SK-N-SH treated with all-trans-retinoic acid at 6 μM for 48 hours (cell line): ENCODE results near the gene GABRG1.

Source experiments
- ATAC-seq: fragments of 200-7000 bp; cut with Tn5 transposase; 3 replicates; pipeline ENCODE4 v1.9.1; 2020; ENCODE audit warnings: mild to moderate bottlenecking, moderate library complexity
- ARNTL ChIP-seq: fragments of 450-650 bp; formaldehyde crosslinking; IDR thresholded peaks from 2 replicates; pipeline ENCODE4 v1.5.0; 2020; ENCODE audit warnings: low read depth, mild to moderate bottlenecking, moderate library complexity, borderline replicate concordance
- BACH2 ChIP-seq: fragments of 250-450 bp; sonication (Bioruptor Pico); IDR thresholded peaks from 2 replicates; pipeline ENCODE4 v1.9.0; 2021; ENCODE audit warnings: mild to moderate bottlenecking, borderline replicate concordance
- CSDC2 ChIP-seq: fragments of 250-450 bp; sonication (Bioruptor Pico); IDR thresholded peaks from 2 replicates; pipeline ENCODE4 v1.5.0; 2020; ENCODE audit warnings: mild to moderate bottlenecking, moderate library complexity
- CSRNP3 ChIP-seq: fragments of 250-450 bp; sonication (Bioruptor Pico); IDR thresholded peaks from 2 replicates; pipeline ENCODE4 v1.5.1; 2021; ENCODE audit warnings: mild to moderate bottlenecking, moderate library complexity
- ESRRG ChIP-seq: fragments of 250-450 bp; sonication (Bioruptor Pico); IDR thresholded peaks from 2 replicates; pipeline ENCODE4 v1.6.1; 2021; ENCODE audit warnings: mild to moderate bottlenecking
- ISL1 ChIP-seq: fragments of 250-450 bp; sonication (Bioruptor Pico); IDR thresholded peaks from 2 replicates; pipeline ENCODE4 v2.1.2; 2022; ENCODE audit warnings: mild to moderate bottlenecking, moderate library complexity
- OSR1 ChIP-seq: fragments of 250-450 bp; sonication (Bioruptor Pico); IDR thresholded peaks from 2 replicates; pipeline ENCODE4 v1.8.0; 2022; ENCODE audit warnings: moderate library complexity, mild to moderate bottlenecking, inconsistent platforms
- PATZ1 ChIP-seq: fragments of 250-450 bp; sonication (Bioruptor Pico); IDR thresholded peaks from 2 replicates; pipeline ENCODE4 v1.8.0; 2020; ENCODE audit warnings: mild to moderate bottlenecking, moderate library complexity, borderline replicate concordance
- POU6F1 ChIP-seq: fragments of 250-450 bp; sonication (Bioruptor Pico); IDR thresholded peaks from 2 replicates; pipeline ENCODE4 v1.8.0; 2021; ENCODE audit warnings: low read depth, mild to moderate bottlenecking, moderate library complexity, borderline replicate concordance
- PPARA ChIP-seq: fragments of 250-450 bp; sonication (Bioruptor Pico); IDR thresholded peaks from 2 replicates; pipeline ENCODE4 v1.5.0; 2020; ENCODE audit warnings: mild to moderate bottlenecking, borderline replicate concordance
- RARB ChIP-seq: fragments of 250-450 bp; sonication (Bioruptor Pico); IDR thresholded peaks from 2 replicates; pipeline ENCODE4 v1.8.0; 2021; ENCODE audit warnings: mild to moderate bottlenecking, moderate library complexity
- SNAI2 ChIP-seq: fragments of 250-450 bp; sonication (Bioruptor Pico); IDR thresholded peaks from 2 replicates; pipeline ENCODE4 v1.5.0; 2020; ENCODE audit warnings: mild to moderate bottlenecking, moderate library complexity
- TCF4 ChIP-seq: fragments of 250-450 bp; sonication (Bioruptor Pico); IDR thresholded peaks from 2 replicates; pipeline ENCODE4 v1.8.0; 2021; ENCODE audit warnings: mild to moderate bottlenecking, moderate library complexity, borderline replicate concordance
- TOX ChIP-seq: fragments of 250-450 bp; sonication (Bioruptor Pico); IDR thresholded peaks from 2 replicates; pipeline ENCODE4 v1.8.0; 2021; ENCODE audit warnings: mild to moderate bottlenecking, moderate library complexity, borderline replicate concordance
- TSHZ2 ChIP-seq: fragments of 250-450 bp; sonication (Bioruptor Pico); IDR thresholded peaks from 2 replicates; pipeline ENCODE4 v1.5.0; 2020; ENCODE audit warnings: mild to moderate bottlenecking, moderate library complexity
- ZC3H10 ChIP-seq: fragments of 250-450 bp; sonication (Bioruptor Pico); IDR thresholded peaks from 2 replicates; pipeline ENCODE4 v1.5.1; 2021; ENCODE audit warnings: mild to moderate bottlenecking, moderate library complexity
- ZNF565 ChIP-seq: fragments of 450-650 bp; formaldehyde crosslinking; conservative IDR thresholded peaks from 2 replicates; pipeline ENCODE4 v1.5.0; 2020; ENCODE audit warnings: low read depth, mild to moderate bottlenecking, moderate library complexity
- ZNF70 ChIP-seq: fragments of 450-650 bp; formaldehyde crosslinking; IDR thresholded peaks from 2 replicates; pipeline ENCODE4 v1.5.0; 2020; ENCODE audit warnings: mild to moderate bottlenecking, moderate library complexity
- ZNF8 ChIP-seq: fragments of 450-650 bp; formaldehyde crosslinking; IDR thresholded peaks from 2 replicates; pipeline ENCODE4 v1.5.0; 2020; ENCODE audit warnings: mild to moderate bottlenecking, moderate library complexity

GABRG1 gene

GRCh38 chr4:46124773-46125413 is 1.0 kb upstream of the GABRG1 start:
- TF ChIP-seq SNAI2 (CRISPR knock-in tag) (no peak), ISL1 (CRISPR knock-in tag) (no peak), ARNTL (CRISPR knock-in tag) (no peak), TOX (CRISPR knock-in tag) (no peak), CSDC2 (CRISPR knock-in tag) (no peak), BACH2 (no peak), RARB (no peak), ZNF565 (CRISPR knock-in tag) (no peak), CSRNP3 (CRISPR knock-in tag) (no peak), TCF4 (CRISPR knock-in tag) (no peak), PPARA (CRISPR knock-in tag) (no peak), ZNF70 (CRISPR knock-in tag) (no peak), TSHZ2 (CRISPR knock-in tag) (no peak), ESRRG (no peak), OSR1 (CRISPR knock-in tag) (no peak), ZC3H10 (CRISPR knock-in tag) (no peak), PATZ1 (CRISPR knock-in tag) (no peak)
- TF ChIP-seq, all 23 proteins: peak for 0
- ATAC-seq, result no peak

- ATAC-seq, result no peak
- TF ChIP-seq TSHZ2 (CRISPR knock-in tag) (no peak), ISL1 (CRISPR knock-in tag) (no peak), CSDC2 (CRISPR knock-in tag) (no peak), CSRNP3 (CRISPR knock-in tag) (no peak), ZNF8 (no peak), ARNTL (CRISPR knock-in tag) (no peak), PPARA (CRISPR knock-in tag) (no peak)
Measured at GRCh38 chr4:46081674-46082073, 42.2 kb downstream of the GABRG1 start.

- TF ChIP-seq TOX (CRISPR knock-in tag), result no peak
- TF ChIP-seq TSHZ2 (CRISPR knock-in tag), result no peak
- no peak for TF ChIP-seq OSR1 (CRISPR knock-in tag)
- TF ChIP-seq ZNF70 (CRISPR knock-in tag), result no peak
- TF ChIP-seq PPARA (CRISPR knock-in tag), result no peak
- TF ChIP-seq ISL1 (CRISPR knock-in tag), result no peak
- TF ChIP-seq RARB, result no peak
- no peak for TF ChIP-seq BACH2
- no peak for TF ChIP-seq ZNF565 (CRISPR knock-in tag)
- TF ChIP-seq POU6F1 (CRISPR knock-in tag), result no peak
- no peak for TF ChIP-seq ESRRG
- no peak for TF ChIP-seq SNAI2 (CRISPR knock-in tag)
- ATAC-seq, result no peak
Measured at GRCh38 chr4:46081248-46081647, 42.6 kb downstream of the GABRG1 start.
